ENCODE measurements around the gene GGA3. TPM values are rescaled to one million over a fixed set of nuclear protein-coding genes. Genes with fewer than 3 reads are reported as not detected.

Gene GGA3
- total and polyA plus RNA-seq, 11 donors, result 13.0 to 31.0 (median 22.4) TPM

- Histone ChIP-seq H3K36me3 (peaks cover 0 to 42% (median 22%) of the 10 kb centered on the region in 9 donors), H3K4me1 (peaks cover 0 to 60% (median 22%) of the 10 kb centered on the region in 12 donors), H3K27me3 (no peaks in the 10 kb centered on the region), H3K9me3 (no peaks in the 10 kb centered on the region), H3K27ac (peak overlapping the region; percentile 86 to 98 (median 95)), H3K4me3 (peak overlapping the region; percentile 52 to 99 (median 95))
- intact Hi-C loops (cut with DNase I), result loop anchor here in 2 of 10 donors (2.0 to 10.0 kb wide), 4 partner anchors 65 to 317 kb away; partner anchors contain the start of gene MYO15B (in 1 of the 2)
- 20 to 24% (median 23%) methylated on average over 4 to 6 of the region's 6 CpGs for WGBS, 4 donors
- TF ChIP-seq POLR2A (IDR thresholded peaks at IDR 0.05) (no peak), CTCF (IDR thresholded peaks at IDR 0.05) (no peak)
- no peak for DNase-seq
- no peak for ATAC-seq
Measured at GRCh38 chr17:75269844-75270217, 8.4 kb upstream of the GGA3 start.

- Histone ChIP-seq H3K27me3 (no peaks in the 10 kb centered on the region), H3K4me1 (peaks cover 0 to 60% (median 24%) of the 10 kb centered on the region in 12 donors), H3K36me3 (peaks cover 0 to 46% (median 42%) of the 10 kb centered on the region in 9 donors), H3K27ac (peak overlapping the region in 1 of 12 donors; percentile 27), H3K4me3 (no peak overlapping the region), H3K9me3 (no peaks in the 10 kb centered on the region)
- TF ChIP-seq CTCF (IDR thresholded peaks at IDR 0.05) (no peak), POLR2A (IDR thresholded peaks at IDR 0.05) (no peak)
- intact Hi-C loops (cut with DNase I), result no loop called here
- DNase-seq, result no peak
- 51 to 56% (median 53%) methylated on average over 6 to 14 of the region's 14 CpGs for WGBS, 4 donors
- no peak for ATAC-seq
Measured at GRCh38 chr17:75267411-75268232, 6.2 kb upstream of the GGA3 start.

- DNase-seq (no peak), ATAC-seq (no peak)
- 45 to 58% (median 50%) methylated on average over 2 of the region's 2 CpGs for WGBS, 4 donors
- Histone ChIP-seq H3K4me3 (no peak overlapping the region), H3K36me3 (peaks cover 0 to 46% (median 42%) of the 10 kb centered on the region in 9 donors), H3K27ac (no peak overlapping the region), H3K27me3 (no peaks in the 10 kb centered on the region), H3K9me3 (no peaks in the 10 kb centered on the region), H3K4me1 (peaks cover 2 to 60% (median 22%) of the 10 kb centered on the region in 12 donors)
- intact Hi-C loops (cut with DNase I), result no loop called here
- no peak for TF ChIP-seq CTCF (IDR thresholded peaks at IDR 0.05)
- TF ChIP-seq POLR2A (IDR thresholded peaks at IDR 0.05), result no peak
Measured at GRCh38 chr17:75267153-75267410, 5.7 kb upstream of the GGA3 start.

GRCh38 chr17:75266316-75267152, 5.1 kb upstream of the GGA3 start:
- peaks cover 2 to 57% (median 18%) of the 10 kb centered on the region in 12 donors for H3K4me1 ChIP-seq
- no peaks in the 10 kb centered on the region for H3K27me3 ChIP-seq
- DNase-seq, result no peak
- TF ChIP-seq POLR2A (IDR thresholded peaks at IDR 0.05), result no peak
- WGBS, 4 donors, result 85 to 89% (median 89%) methylated on average over 12 to 13 of the region's 13 CpGs
- intact Hi-C loops (cut with DNase I), result no loop called here
- no peak for ATAC-seq
- no peak overlapping the region for H3K4me3 ChIP-seq
- H3K27ac ChIP-seq, result no peak overlapping the region
- peaks cover 0 to 46% (median 42%) of the 10 kb centered on the region in 9 donors for H3K36me3 ChIP-seq
- no peaks in the 10 kb centered on the region for H3K9me3 ChIP-seq

Data from heart left ventricle (tissue), 16 donors.